Limb (tissue), 2 donors: Measurements from ENCODE around the gene ASCC3.

Experiments used
- DNase-seq, 2 donors: peaks; one replicate each; pipeline ENCODE4 v3.0.0-alpha.2; 2016; ENCODE audit errors: extremely low spot score in 2 of 2

Gene ASCC3

DNA sequence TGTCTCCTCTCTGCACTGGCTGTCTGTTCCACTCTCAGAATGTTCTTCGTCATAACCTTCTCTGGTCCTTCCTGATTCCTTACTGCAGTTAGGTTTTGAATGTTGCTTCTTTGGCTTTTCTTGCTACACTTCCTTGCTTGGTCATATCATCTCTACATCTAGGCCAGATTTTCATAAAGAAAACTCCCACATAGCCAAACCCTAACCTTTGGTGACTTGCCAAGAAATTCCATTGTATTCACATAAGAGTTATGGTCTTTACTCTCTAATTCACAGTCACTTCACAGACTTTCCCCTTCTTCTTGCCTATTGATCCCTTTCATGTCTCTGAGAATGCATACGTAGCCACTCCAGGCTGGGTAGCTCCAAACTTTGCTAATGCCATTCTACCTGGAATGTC, 374.5 kb downstream of the ASCC3 start:
- no peak for DNase-seq

DNA sequence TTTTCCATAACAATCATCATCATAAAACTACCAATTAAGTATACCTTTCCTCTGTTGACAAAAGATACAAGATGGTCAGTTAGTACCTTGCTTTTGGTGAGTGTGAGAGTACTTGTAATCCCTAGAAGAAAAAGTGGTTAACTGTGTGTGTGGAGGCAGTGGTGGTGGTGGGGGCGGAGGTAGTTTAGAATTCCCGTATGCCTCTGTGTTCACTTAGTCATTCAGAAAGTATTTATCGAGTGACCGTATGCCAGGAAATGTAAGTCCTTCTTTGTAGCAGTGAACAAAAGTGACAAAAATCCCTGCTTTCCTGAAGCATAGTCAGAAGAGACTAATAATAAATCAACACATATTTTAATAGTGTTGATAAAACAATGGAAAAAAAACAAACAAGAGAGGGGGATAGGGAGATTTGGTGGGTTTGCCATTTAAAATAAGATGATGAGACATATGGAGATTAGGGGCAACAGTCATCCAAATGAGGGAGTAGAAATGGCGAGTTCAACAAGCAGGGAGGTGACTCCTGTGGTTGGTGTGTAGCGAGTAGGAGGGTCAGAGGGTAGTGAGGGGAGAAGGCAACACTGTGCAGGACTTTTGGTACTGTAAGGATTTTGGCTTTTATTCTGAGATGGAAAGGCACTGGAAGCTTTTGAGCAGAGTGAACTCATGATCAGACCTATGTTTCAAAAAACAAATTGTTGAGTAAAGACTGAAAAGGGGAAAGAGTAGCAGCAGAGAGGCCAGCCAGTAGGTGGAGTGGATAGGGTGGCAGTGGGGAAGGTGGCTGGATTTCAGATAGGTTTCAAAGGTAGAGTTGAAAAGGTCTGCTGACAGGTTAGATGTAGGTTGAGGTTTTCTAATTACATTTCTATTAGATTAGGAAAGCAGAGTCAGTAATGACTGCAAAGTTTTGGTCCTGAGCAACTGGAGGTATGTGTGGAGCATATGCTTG, 376.1 kb downstream of the ASCC3 start:
- DNase-seq: no peak

DNA sequence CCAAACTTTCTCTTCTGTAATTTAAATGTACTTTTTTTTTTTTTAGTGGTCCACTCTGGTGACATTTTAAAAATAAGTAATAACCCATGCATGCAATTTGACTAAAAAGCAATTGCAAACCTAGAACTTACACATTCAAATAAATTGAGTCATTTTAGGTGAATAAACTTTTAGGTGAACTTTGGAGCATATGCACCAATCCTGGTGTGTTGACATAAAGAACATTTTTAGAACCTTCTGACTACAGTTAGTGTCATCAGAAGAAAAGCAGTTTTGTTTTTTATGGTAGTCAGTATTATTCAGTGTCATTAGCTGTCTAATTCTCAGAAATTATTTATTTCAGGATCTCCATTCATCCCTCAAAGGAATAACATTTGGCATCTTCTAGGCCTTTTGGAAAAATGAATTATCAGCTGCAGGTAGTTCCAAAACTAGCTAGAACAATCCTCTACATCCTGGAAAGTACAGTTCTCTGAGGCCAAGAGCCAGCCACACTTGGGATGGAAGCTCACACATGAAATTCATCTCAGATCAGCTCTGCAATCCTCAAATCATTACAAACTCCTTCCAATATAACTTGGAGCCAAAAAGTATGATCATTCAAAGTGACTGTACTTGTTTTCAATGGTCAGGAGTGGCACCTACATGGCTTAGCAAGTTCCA, 378.0 kb downstream of the ASCC3 start:
- DNase-seq: no peak

DNA sequence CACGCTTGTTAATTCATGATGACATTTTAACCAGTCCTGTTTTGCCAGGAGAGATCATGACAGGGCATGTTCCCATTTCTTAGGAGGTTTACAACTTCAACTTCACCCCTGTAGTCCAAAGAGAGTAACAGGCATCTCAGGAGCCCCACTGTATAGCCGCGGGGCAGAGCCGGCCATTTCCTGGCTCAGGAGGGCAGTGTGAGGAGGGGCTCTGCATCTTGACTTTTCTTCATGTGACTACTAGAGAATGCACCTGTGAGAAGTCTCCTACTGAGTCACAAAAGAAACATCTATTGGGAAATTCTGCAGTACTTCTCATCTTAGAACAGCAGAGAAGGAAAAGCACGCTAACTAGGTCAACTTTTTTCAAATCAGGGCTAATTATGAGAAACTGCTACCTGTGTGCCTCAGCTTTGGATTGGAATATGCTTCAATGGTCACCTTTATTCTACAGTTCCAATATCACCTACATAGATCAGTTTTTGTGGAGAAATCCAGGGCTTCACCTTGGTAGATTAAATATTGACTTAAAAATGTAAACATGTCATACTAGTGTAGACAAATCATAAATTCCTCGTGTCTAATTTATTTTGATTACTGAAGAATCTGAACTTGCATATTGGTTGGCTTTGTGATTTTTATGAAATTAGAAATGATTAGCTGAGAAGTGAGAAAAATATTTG, 387.8 kb downstream of the ASCC3 start:
- DNase-seq: no peak

DNA sequence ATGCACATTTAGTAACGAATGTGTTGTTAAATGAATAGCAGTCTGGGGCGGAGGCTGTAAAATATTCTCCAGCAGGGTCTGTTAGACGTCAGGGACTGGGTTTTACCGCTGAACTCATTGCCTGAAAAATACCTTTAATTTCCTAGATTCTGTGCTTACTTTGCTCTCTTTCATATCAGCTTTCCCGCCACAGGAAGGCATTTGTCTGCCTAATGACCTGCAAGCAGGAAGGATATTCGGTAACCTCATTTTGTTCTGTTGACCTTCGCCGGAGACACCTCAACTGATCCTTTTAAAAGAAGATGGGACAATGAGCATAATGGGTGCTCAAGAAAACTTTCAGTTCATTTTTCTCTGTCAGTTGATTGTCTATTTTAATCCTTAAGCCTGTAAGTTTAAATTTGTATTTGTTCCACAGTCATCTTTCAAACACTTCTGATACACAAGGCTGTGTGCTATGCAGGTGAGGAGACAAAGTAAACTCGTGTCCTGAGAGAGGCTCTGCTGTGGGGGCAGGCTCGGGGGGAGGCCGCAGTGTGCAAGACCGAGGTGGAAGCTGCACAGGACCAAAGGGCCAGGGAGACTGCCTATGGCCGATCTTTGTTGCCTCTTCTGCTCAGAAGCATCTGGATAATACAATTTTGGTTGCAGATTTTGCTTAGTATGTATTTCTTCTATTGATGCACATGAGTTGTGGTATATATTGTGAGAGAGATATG, 389.0 kb downstream of the ASCC3 start:
- no peak for DNase-seq

DNA sequence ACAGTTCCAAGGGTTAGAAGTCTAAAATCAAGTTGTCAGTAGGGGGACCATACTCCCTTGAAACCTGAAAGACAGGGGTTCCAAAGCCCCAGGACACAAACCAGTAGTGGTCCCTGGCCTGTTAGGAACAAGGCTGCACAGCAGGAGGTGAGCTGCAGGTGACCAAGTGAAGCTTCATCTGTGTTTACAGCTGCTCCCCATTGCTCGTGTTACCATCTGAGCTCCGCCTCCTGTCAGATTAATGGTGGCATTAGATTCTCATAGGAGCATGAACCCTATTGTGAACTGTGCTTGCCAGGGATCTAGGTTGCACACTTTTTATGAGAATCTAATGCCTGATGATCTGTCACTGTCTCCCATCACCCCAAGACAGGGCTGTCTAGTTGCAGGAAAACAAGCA, 391.1 kb downstream of the ASCC3 start:
- DNase-seq: no peak

DNA sequence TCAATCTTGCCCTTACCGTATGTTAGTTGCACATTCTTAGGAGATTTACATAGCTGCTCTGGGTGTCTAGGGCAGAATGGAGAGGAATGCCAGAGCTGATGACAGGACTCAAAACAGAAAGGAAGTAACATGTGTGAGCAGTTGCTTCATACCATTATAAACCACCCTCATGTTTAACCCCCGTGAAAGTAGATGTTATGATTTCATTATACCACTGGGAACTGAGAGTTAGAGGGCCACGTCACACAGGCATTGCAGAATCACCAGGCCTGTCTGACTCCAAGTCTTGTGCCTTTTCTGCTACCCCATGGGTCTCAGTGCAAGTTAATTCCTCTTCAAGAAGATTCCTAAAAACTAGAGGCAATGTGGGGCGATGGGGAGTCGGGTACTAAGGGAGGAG, 392.9 kb downstream of the ASCC3 start:
- no peak for DNase-seq

DNA sequence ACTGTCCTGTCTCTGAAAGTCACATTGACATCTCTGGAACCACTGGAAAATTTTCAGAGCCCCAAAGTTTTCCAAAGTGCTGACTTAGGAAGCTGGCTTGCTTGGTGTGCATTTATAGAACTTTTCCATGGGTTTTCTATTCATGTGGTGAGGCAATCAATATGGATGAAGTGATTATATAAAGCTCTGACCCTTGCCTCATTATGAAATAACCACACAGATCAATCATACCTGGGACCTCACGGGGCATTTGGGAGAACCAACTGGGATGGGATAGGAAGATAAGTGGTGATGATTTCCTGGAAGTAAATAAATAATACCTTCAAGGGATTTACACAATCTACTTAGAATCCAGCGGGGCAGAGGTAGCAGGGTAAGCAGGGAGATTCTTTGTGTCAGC, 393.5 kb downstream of the ASCC3 start:
- DNase-seq: no peak

DNA sequence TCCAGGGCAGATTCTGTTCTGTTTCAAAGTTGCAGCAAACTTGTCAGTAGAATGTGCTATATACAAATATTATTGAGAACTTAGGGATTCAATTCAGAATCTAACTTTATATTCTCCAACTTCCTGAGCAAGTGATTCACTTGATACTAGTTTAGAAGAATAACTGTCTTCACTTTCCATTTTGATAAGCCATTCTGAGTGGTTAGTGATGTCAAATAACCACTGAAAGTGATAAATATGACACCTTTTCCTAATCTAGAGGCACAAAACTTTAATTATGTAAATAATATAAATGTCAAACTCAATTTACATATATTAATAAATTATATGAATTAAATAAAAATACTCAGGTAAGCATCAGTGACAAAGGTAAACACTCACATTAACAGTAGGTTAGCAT, 395.9 kb downstream of the ASCC3 start:
- DNase-seq: no peak

DNA sequence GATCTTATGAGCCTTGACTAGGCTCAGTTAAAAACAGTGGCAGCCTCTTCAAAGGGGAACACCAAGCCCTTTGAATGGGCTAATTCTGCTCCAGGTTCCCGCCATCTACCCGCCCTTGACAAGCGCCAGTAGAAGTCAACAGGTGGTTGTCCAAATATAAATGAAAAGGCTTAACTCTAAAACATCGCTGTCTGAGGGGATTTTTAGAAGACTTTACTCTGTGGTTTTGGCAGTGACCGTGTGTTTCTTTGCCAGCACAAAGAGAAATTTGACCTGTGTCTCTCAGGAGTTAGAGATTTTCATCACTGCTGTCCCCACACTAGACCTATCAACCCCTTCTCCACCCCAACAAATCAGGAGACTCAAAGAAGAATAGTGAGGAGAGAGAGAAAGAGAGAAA, 396.7 kb downstream of the ASCC3 start:
- DNase-seq: no peak

DNA sequence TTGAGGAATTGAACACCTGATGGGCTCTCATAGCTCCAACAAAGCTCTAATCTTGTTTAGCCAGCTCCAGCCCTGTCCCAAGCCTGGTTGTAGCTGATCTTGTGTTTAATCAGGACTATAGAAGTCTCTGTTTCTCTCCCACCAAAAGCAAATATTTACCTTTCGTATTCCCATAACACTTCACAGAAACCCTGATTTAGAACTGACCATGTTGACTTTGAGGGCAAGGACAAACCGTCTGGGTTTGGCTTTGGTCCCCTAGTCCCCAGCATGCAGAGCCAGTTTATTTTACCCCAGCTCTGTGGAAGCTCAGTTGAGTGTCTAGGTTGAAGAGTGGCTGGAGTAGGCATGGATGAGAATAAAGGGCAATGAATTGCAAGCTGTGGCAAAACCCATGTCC, 398.4 kb downstream of the ASCC3 start:
- no peak for DNase-seq

DNA sequence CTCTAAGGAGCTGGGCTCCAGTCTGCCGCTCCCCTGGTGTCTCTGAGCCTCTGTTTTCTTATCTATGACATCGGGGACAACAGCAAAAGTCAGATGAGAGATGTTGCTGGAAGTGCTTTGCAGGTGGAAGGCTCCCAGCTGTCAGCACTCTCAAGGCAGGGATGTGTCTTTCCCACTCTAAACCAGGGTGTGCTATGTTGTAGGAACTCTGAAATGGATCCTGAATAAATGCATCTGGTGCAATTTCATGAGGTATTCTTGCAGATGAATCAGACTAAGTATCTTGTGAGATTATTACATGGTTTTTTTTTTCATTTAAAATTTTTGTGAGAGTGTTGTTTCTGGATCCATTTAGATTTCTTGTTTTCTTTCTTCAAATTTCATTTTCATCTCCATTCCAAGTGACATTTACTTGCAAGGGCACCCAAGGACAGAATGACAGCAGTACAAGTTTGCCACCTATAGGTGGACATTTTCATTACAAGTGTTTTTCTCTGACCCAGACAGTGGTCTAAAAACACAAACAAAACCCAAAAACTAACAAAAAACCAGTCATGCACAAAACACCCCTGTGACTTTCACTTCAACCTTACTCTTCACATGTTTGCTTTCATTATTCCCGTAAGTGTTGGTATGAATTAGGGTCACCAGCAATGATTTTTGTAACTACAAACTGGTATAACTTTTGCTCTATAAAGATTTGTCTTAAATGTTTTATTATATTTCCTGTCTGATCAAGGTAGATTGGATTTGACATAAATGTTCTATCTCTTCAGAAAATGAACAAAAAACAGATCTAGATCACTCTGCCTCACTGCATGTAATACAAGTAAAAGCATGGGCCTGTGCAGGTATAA, 401.7 kb downstream of the ASCC3 start:
- no peak for DNase-seq

DNA sequence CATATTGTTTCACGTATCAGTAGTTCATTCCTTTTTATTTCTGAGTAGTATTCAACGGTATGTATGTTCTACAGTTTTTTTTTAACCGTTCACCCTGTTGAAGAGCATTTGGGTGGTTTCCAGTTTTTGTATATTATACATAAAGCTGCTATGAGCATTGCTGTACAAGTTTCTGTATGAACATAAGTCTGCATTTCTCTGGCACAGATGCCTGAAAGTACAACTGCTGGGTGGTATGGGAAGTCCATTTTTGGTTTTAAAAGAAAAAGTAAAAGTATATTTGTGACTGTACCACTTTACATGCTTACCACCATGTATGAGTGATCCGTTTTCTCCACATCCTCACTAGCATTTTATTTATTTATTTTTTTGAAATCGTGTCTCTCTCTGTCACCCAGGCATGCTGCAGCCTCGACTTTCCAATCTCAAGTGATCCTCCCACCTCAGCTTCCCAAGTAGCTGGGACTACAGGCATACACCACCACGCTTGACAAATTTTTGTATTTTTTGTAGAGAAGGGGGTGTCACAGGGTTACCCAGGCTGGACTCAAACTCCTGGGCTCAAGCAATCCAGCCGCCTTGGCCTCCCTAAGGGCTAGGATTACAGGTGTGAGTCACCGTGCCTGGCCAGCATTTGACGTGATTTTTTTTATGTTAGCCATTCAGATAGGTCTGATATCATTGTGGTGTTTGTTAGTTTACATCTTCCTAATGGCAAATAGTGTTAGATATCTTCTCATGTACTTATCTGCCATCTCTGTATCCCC, 405.4 kb downstream of the ASCC3 start:
- DNase-seq: no peak

DNA sequence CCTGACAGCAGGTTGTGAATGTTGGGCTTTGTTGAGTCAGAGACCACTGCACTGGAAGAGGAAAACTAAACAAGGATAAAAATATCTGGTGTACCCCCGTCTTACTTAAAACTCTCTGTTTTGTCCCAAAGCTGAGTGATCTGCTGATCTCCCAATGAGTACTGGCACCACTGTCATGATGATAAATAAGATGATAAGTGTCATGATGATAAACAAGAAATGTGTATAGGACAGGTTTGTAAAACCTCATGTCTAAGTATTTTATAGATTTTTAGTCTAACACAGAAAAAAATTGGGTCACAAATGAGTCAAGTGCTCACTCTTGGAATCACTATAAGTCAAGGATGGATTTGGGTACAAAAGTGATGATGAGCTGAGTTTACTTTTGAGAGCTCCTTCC, 407.9 kb downstream of the ASCC3 start:
- no peak for DNase-seq

DNA sequence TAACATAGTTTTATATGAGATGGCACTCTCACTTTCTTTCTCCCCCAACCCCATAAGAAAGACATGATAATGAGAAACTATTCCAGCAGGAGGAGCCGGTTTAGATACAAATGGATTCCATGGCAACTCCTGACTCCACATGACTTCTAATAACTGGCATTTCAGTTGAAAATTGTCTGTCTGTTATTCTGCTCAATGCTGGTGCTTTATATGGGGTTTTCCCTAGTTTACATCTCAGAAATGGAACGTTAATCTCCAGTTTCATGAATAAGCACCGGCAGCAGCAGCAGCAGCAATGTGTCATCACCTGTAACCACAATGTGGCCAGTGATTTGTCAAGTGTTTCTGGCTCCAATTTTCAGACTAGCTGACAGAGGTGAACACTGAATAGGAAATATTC, 408.5 kb downstream of the ASCC3 start:
- no peak for DNase-seq

DNA sequence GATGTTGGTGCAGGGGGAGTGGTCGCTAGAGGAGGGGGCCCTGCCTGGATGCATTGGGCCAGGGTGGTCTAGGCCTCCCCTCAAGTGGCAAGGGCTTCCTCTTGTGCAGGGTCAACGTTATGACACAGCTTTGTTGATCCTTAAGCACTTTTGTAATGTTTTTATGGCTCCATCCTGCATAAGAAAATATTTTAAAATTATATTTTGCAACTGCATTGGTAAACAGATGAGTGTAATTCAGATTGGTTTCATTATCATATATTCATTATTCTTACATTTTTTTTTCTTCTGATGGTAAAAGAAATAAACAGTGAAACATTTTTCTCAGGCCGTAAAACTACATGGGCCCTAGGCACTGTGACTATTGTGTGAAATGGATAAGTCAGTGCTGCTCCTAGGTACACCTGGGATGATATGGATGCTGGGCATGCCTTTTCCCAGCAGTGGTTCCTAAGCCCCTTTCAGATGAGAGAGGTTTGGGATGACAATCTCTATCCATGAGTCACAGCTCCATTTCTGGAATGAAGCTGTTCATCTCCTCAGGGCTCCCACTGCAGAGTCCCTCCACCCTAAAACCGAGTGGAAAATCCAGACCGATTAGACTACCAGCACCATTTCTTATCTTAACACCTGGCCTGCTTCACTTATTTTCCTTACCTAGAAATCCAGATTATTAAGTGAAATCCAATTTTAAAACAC, 410.6 kb downstream of the ASCC3 start:
- DNase-seq: no peak

DNA sequence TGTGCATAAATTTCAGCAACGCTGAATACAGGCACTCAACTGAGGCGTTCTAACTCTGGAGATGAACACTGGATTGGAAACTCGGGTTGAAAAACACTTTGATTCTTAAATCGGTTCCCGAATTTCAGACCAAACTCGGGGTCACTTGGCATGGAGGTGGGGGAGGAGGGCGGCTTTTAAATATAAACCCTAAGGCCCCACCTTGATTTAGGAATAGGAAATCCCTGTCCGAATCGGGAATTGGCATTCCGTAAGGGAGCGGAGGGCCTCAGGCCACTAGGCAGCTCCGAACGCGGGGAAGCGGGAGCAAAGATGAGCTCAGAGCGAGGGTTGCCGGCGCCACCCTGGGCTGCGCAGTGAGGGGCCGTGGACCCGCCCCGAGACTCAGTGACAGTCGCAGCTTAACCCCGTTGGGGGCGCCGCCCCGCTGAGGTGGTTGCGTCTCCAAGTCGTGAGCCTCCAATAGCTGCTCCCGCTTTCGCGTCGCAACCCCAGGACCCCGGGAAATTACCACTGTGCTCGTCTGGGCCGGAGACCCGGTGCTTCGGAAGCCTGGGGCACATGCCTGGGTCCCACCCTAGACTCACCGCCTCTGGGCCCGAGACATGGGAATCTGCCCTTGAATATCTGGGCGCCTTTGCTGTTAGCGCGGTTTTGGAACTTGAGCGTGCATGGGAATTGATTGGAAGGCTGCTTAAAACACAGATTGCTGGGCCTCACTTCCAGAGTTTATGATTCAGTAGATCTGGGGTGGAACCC, 411.8 kb downstream of the ASCC3 start:
- peak in 1 of 2 donors; percentile 53 for DNase-seq

DNA sequence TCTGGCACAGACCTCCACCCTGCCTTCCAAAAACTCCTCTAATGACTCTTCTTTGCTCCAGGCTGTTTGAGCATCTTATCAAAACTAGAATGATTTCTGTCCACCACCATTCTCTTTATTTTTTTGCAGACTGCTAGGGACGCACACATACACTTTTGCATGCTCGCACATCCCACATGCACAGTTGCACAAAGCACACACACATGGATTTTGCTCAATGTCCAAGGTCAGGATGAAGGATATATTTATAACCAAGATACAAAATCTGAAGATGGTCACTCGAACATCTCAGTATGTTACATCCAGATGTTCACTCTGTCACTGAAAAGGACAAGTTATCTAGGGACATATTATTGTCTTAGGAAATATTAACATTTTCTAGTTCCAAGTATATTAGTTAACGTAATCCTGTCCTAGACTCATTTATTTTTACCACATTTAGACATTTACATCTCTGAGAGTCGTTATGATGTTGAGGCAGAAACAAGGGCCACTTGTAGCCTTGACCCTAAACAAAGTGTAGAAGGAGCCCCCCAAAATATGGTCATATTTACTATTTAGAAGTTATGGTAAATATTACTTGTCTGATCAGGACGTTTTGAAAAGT, 413.0 kb downstream of the ASCC3 start:
- DNase-seq: no peak
